HUDEP-2 (cell line): Measurements from ENCODE around the gene RAB4B.
"Not testable (repeated sequence)": the region's sequence is repeated elsewhere in the genome, so short reads cannot be mapped to it uniquely, and the experiment has no call there.

Source experiments
- DNase-seq, 76 experiments: peaks; one replicate each; lab custom pipeline; 2025; ENCODE audit not compliant: unreplicated experiment in 76 of 76; lab: John Stamatoyannopoulos, UW

Gene RAB4B, protein sequence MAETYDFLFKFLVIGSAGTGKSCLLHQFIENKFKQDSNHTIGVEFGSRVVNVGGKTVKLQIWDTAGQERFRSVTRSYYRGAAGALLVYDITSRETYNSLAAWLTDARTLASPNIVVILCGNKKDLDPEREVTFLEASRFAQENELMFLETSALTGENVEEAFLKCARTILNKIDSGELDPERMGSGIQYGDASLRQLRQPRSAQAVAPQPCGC

DNA sequence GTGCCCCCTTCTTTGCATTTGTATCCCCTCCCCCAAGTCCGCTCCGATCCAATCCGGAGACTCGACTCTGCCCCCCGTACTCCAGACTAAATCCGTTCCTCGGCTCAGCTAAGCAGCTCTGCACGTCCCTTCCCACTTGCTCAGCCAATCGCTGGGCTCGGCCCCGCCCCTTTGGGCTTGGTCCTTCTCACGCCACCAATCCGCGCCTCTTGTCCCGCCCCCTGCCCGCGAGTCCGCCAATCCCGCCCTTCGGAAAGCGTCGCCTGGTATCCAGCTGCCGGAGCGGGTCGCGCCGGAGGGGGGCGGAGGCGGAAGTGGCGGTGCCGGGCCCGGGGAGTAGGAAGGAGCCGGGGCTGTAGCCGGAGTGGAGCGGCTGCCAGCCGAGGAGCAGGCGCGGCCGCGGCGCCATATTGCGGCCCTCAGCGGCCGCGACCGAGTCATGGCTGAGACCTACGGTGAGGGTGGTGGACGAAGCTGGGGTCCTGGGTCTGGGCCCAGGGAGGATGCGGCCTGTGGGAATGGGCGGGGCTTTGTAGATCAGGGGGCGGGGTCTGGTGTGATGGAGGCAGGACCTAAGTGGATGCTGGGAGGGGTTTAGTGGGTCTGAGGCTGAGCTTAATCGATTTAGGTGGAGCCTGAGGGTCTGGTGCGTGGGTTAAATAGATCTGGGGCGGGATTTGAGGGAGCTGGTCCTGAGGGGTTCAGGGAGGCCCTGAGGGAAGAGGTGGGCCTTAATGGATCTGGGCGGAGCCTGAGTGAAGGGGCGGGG lies at the start of gene RAB4B:
RAB4B (plus strand) TSS at position 311 of the 769 bp plus-strand sequence; CDS start at position 440, 129 bp downstream.
- DNase-seq, result peak; percentile 94 to 100 (median 100)

DNA sequence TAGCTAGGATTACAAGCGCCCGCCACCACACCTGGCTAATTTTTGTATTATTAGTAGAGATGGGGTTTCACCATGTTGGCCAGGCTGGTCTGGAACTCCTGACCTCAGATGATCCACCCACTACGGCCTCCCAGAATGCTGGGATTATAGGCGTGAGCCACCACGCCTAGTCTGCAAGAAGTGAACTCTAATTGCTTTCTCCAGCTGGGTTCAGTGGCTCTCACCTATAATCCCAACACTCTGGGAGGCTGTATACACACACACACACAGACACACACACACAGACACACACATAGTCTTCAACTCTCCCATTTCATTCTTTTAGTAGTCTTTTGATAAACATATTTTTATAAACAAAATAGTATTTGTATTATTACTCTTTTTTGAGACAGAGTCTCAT lies 48.0 kb upstream of the RAB4B start:
- DNase-seq, result not testable (repeated sequence)

DNA sequence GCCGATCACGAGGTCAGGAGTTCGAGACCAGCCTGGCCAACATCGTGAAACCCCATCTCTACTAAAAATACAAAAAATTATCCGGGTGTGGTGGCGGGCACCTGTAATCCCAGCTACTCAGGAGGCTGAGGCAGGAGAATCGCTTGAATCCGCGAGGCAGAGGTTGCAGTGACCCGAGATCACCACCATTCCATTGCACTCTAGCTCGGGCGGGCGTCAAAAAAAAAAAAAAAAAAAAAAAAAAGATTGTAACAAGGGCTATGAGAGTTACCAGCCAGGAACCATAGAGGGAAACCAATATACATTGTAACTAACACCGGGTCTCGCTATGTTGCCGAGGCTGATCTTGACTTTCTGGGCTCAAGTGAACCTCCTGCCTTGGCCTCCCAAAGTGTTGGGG lies 45.7 kb upstream of the RAB4B start:
- not testable (repeated sequence) for DNase-seq

DNA sequence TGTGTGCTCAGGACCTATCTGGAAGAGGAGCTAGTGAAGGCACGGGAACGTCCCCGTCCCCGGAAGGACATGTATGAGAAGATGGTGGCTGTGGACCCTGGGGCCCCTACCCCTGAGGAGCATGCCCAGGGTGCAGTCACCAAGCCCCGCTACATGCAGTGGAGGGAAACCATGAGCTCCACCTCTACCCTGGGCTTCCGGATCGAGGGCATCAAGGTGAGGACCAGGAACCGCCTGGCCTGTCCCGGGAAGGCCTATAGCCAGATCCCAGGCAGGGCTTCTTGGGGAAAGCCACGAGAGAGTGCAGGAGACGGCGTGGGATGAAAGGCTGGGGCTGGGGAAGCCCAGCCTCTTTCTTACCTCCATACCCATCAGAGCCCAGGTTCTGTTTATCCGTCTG lies 44.9 kb upstream of the RAB4B start:
- DNase-seq, result no peak

DNA sequence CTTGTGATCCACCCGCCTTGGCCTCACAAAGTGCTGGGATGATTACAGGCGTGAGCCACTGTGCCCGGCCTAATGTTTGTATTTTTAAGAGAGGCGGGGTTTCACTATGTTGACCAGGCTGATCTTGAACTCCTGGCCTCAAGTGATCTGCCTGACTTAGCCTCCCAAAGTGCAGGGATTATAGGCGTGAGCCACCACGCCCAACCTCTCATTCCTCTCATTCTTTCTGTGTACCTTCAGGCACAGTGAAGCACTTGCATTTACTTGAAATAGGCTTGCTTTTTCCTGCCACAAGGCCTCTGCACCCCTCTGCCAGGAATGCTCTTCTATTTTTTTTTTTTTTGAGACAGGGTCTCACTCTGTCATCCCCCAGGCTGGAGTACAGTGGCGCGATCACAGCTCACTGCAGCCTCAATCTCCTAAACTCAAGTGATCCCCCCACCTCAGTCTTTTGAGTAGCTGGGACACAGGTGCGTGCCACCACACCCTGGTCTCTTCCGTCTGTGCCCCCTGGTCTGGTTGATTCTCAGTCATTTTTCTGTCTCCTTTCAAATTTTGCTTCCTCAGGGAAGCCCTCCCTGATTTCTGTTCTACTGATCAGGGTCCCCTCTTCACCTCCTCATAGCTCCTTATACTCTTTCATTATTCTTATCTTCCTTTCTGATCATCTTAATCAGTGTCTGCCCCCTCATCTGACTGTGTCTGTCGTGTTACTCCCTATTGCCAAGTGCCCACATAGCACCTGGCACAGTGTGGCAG lies 42.9 kb upstream of the RAB4B start:
- DNase-seq, result no peak

DNA sequence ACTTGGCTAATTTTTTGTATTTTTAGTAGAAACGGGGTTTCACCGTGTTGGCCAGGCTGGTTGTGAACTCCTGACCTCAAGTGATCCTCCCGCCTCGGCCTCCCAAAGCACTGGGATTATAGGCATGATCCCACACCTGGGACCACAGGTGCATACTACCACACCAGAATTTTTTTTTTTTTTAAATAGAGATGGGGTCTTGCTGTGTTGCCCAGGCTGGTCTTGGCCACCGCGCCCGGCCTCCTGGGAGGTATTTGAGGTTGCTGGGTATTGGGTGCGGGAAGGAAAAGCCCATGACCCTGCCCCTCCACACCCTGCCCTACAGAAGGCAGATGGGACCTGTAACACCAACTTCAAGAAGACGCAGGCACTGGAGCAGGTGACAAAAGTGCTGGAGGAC lies 41.4 kb upstream of the RAB4B start:
- DNase-seq, result no peak

DNA sequence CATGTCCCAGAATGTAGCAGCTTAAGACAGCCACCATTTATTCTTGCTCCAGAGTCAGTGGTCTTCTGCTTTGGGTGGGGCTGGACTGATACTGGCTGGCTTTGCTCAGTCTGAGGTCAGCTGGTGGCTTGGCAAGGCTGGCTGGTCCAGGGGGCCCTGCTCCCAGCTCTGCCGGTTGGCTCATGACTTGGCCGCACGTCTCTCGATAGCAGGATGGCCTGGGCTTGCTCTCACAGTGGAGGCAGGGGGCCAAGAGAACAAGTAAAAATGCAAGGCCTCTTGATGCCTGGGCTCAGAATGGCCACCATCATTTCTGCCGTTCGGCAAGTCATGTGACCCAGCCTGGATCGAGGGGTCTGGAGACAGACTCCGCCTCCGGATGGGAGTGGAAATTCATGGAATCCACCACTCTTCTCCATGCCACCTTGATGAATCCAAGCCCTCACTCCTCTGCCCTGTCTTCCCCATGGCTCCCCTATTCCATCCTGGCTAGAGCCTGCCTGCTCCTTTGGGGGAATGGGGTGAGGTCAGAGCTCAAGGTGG lies 40.9 kb upstream of the RAB4B start:
- no peak for DNase-seq

DNA sequence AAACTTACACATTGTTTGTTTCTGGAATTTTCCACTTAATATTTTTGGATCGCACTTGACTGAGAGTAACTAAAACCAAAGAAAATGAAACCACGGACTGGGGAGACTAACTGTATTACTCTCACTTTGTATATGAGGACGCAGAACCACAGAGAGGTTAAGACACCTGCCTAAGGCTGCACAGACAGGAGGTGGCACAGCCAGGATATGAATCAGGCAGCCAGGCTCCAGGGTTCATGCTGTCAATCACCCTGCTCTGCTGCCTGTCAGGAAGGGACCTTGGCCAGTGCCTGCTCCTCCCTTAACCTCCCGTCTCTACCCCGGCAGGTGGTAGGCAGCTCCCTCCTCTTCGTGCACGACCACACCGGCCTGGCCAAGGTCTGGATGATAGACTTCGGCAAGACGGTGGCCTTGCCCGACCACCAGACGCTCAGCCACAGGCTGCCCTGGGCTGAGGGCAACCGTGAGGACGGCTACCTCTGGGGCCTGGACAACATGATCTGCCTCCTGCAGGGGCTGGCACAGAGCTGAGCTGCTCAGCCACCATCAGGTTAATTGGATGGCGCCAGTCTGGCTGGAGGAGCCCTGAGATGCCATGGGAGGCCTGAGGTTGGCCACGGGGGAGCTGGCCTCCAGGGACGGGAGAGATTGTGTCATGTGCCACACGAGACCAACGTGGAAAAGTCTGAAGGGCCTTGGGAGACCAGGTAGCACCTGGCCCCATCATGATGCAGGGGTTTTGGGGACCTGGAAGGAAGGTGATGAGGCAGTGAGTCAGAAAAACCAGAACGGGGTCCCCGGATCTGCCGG lies 38.8 kb upstream of the RAB4B start:
- no peak for DNase-seq

DNA sequence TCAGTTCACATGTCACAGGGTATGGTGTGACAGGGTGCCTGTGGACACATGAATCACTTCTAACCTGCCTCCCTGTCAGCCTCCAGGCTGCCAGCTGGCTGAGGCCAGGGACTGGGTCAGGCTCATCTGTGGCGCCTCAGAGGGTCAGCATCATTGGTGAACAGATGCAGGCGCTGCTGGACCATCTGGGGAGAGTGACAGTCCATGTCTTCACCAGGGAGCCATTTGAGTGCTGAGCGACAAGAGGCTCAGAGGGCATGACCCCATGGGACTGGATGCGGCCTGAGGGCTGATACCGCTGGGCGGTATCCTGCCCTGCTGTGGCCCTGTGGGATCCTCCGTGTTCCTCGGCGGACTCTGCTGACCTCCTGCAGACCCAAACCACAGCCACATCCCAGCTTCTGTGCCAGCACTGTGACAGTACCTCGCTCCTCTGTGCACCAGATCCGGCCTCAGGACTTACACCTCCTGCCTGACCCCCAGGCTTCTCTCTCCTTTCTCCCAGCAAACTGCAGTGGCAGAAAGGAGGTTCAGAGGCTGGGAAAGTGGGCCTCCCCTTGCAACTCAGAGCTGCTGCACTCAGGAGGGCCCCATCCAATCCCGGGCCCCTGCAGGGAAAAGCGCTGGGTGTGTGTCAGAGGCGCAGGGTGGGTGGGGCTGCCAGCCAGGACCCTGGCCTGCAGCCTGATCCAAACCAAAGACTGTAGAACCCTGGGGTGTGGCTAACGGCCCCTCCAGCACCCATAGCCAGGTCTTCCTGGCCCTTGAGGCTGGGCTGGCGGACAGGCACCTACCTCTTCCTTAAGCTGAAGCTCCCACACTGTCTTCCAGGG lies 38.0 kb upstream of the RAB4B start:
- no peak for DNase-seq

DNA sequence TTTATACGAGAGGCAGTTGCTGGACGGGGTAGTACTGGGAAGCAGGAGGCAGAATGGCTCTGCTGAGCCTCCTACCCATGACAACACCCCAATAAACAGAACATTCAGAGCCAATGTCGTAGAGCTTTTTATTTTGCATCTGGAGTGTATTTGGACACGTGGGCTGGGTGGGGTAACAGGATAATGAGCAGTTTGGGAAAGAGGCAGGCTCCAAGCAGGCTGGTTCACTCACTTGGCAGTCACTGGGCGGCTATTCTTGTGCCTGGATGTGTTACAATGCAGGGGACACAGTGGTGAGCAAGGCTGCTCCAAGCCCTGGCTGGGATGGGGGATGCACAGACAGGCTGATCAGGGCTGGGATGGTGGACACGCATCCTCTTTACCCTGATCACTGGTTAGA lies 37.3 kb upstream of the RAB4B start:
- DNase-seq, result no peak

DNA sequence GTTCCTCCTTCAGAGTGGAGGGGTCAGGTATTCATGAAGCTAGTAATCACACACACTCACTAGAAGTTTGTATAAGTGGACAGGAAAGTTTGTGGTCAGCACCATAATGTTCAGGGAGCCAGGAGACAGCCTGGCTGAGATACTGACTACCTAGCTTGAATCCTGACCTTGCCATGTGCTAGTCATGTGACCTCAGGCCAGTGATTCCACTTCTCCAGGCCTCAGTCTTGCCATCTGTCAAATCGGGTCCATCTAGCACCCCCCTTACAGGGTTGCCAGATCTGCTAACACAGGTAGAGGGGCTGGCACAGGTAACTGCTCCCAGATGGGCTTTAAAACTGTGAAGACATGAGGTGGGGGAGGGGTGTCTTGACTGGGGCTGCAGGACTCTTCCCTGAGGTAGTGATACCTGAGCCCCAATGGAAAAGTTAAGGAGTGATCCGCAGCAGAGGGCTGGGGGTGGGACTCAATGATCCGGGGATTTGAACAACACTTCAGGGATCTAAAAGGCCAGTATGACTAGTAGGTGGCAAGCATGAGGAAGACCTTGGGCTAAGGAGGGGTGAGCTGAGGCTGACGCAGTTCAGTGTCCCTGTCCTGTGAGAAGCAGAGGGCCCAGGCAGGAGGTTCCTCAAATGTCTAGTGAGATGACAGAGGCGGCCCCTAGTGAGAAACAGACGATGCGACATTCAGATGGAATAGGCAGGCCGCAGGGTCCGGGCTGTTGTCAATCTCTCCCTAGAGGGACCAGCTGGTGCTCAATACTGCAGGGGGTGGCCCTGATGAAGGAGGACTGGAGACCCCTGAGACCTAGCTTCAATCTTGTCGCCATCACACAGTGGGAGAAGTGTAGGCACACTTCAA lies 36.3 kb upstream of the RAB4B start:
- no peak for DNase-seq

DNA sequence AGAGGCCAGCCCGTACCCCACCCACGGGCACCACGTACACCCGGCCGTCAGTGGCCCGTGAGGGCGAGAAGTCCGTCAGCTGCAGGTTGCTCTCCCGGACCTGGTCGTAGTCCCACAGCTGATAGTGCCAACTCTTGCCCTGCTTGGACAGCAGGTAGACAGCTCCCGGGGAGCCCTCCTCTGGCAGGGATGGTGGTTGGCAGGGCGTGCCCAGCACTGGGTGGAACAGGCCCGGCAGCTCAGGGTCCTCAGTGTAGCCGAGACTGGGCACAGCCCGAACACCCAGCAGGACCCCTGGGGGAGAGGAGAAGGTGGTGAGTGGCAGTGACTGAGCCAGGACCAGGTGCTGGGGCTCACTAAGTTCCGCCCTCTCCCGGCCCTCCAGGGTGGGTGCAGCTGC lies 35.6 kb upstream of the RAB4B start:
- no peak for DNase-seq

DNA sequence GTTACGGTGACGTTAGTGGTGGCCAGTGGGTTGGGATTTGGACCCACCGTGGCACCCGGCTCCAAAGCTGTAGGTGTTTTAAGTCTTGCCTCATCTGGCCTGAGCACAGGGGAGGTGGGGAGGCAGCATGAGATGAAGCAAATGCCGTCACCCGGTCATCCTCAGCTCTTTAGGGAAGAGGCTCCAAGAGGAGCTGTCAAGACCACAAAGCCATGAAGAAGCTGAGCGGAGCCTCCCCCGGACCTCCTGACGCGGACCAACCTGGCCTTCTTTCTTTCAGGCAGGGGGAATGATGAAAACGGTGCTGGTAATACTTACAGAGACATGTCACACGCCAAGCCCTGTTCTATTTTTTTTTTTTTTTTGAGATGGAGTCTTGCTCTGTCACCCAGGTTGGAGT lies 35.2 kb upstream of the RAB4B start:
- no peak for DNase-seq

DNA sequence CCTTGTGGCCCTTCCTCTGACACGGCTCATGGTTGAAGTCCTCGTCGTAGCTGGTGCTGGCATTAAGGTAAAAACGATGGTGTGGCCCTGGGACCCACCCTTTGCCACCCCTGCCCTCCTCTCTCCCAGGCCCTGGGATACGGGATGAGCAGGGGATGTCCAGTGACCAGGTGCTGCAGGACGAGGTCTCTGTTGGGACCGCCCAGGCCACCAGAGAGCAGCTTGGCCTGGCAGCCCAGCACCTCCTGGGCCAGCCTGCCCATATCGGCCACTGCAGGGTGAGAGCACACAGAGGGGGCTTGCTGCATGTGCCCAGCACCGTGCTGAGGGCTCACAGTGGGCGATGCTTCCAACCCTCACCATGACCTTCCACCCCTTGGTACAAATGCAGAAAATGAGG lies 34.1 kb upstream of the RAB4B start:
- no peak for DNase-seq

DNA sequence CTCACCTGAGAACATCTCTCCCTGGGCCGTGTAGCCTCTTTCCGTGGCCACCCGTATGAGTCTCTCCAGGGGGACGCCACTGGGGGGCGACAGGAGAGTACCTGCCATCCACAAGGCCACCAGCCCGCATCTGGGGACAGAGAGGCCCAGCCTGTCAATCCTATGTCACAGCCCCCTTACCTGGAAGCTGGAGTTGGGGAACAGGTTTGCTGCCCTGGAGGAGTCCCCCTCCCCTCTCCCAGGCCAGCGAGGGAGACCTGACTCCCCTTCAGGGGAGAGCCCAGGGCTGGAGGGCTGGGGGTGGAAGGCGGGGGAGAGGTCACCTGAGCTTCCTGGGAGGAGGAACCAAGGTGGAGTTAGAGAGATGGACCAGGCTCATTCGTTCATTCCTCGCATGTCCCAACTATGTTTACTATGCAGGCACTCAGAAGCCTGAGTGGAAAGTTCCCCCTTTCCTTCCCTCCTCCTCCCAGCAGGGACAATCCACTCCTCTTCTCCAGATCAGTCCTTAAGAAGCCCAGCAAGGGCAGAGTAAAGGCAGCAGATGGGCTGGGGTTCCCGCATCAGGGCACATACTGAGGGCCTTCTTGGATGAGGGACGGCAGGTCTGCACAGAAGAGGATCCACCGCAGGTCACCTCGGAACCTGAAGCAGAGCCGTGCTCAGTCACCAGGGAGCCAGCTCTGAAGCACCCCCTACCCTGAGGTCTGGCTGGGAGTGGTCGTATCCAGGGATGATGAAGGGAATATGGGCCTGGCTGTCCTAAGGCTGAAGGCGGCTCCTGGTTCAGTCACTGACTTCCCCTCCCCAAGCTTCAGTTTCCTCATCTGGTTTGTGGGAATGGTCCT lies 33.3 kb upstream of the RAB4B start:
- DNase-seq, result peak in 10 of 76 experiments; percentile 8 to 34 (median 18)

DNA sequence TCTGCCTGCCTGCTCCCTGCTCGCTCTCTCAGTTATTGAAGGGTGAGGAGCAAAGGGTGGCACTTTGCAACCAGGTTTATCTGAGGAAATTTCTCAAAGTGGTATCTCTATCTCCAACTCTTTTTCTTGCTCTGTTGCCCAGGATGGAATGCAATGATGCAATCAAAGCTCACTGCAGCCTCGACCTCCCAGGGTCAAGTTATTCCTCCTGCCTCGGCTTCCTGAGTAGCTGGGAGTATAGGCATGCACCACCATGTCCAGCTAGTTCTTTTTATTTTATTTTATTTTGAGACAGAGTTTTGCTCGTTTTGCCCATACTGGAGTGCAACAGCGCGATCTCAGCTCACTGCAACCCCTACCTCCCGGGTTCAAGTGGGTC lies 32.7 kb upstream of the RAB4B start:
- DNase-seq, result no peak

DNA sequence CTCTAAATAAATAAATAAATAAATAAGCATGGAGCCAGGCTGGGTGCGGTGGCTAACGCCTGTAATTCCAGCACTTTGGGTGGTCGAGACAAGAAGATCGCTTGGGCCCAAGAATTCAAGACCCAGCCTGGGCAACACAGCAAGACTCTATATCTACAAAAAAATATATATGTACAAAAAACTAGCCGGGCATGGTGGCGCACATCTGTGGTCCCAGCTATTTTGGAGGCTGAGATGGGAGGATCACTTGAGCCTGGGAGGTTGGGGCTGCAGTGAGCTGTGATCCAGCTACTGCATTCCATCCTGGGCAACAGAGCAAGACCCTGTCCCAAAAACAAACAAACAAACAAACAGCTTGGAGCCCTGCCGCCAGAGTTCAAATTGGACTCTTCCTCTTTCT lies 30.5 kb upstream of the RAB4B start:
- DNase-seq, result no peak
